ENCODE data around the gene PSMB3.
A peak's percentile ranks its signal among the peaks of the same experiment; 100 is the strongest.

The PSMB3 gene

DNA sequence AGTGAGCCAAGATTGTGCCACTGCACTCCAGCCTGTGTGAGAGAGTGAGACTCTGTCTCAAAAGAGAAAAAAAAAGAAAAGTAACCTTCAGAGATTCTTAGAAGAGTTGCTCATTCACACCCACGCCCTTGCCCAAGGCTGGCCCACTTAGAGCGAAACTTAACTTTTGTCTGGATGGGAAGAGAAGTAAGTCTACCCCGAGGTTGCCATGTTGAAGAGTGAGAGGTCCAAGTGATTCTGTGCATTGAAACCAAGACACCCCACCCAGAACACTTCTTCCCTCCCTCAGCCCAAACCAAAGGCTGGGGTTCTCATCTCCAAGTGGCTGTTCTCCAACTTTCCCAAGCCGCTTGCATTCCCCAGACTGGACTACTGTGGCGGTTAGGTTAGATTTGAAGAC is 24.8 kb upstream of the PSMB3 start:
- peak overlapping the region; percentile 76 for H3K4me3 Mint-ChIP-seq
- no peaks in the 10 kb centered on the region for H3K27me3 Mint-ChIP-seq
- peak overlapping the region; percentile 96 for H3K27ac Mint-ChIP-seq
- peaks cover 2% of the 10 kb centered on the region for H3K36me3 Mint-ChIP-seq
- no peaks in the 10 kb centered on the region for H3K9me3 Mint-ChIP-seq (ENCODE audit: low read depth)
- H3K4me1 Mint-ChIP-seq (ENCODE audit: low read depth): peaks cover 71% of the 10 kb centered on the region

DNA sequence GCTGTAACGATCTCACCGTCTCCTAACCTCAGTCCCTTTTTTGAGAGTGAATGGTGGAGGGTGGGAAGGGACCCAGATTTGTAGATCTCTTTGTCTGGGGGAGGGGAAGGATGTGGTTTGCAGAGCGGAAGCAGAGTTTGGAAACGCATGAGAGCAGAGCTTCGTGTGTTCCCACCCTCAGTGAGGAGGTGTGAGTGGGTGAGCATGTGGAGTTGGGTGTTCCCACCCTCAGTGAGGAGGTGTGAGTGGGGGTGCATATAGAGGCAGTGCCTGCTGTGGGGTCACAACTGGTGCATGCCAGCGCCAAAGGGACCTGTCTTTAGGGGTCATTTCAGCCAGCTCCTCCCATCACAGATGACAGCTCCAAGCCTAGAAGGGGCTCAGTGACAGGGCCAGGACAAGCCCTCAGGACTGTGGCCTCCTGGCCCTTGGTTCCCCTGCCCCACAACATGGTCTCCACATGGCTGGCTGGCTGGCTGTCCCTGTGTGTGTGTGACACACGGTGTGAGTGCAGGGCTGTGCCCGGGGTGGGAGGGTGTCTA is 24.2 kb upstream of the PSMB3 start:
- peak overlapping the region; percentile 96 for H3K27ac Mint-ChIP-seq
- H3K4me3 Mint-ChIP-seq: peak overlapping the region; percentile 76
- no peaks in the 10 kb centered on the region for H3K27me3 Mint-ChIP-seq
- peaks cover 2% of the 10 kb centered on the region for H3K36me3 Mint-ChIP-seq
- H3K9me3 Mint-ChIP-seq (ENCODE audit: low read depth): no peaks in the 10 kb centered on the region
- H3K4me1 Mint-ChIP-seq (ENCODE audit: low read depth): peaks cover 73% of the 10 kb centered on the region

DNA sequence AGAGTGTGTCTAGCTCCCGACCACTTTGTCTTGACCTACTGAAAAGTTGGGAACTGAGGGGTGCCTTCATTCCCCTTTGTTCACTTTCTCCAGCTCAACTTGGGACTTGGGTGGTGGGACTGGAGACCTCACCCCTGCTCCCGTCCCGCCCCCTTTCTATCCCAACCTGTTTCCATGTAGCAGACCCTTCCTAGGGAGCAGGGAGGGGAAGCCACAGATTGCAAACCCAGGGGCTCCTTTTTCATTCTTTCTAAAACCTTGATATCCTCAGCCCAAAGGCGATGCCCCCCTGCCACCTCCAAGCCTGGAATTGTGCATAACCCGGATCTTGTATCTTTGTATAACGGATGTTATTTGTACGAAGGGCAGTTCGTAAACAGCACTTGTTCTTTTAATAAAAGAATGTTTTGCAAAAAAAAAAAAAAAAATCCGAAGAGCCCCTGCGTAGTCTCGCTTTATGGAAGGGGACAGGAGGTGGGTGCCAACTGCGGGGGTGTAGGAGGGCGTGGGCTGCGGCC is 23.1 kb upstream of the PSMB3 start:
- peak overlapping the region; percentile 96 for H3K27ac Mint-ChIP-seq
- H3K4me1 Mint-ChIP-seq (ENCODE audit: low read depth): peaks cover 77% of the 10 kb centered on the region

DNA sequence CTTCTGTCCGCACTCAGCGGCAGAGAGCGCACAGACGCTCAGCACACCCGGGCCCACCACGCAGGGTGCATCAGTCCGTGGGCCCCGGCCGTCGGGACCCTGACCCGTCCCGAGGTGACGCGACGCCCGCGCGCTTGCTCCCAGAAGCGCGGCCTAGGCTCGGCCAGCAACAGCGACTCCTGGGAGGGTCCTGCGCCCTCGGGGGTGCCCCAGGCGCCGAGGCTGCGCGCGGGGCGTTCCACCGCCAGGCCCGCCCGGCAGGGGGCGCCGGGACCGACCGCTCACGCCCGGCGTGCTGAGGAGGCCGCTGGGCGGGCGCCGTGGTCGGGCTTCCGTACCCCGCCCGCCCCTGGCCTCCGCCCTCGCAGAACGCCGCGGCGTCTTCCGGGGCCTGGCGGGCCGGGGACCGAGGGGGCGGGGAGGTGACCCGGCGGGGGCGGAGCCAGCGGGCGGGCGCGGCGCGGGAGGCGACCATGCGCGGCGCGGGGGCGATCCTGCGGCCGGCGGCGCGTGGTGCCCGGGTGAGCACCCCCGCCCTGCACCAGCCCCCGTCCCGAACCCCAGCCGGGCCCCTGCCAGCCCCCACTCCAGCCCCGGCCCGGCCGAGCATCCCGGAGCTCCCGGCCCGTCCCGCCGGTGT is 22.5 kb upstream of the PSMB3 start, which contains the start of gene CISD3:
Gene CISD3, plus strand, starts transcription at position 456 of the 640 bp plus-strand sequence. Its CDS starts 18 bp downstream, at position 474.
- H3K27me3 Mint-ChIP-seq: no peaks in the 10 kb centered on the region
- peak within 1 kb of the TSS; percentile 98 for H3K4me3 Mint-ChIP-seq
- H3K4me1 Mint-ChIP-seq (ENCODE audit: low read depth): peaks cover 79% of the 10 kb centered on the region
- peak within 1 kb of the TSS; percentile 96 for H3K27ac Mint-ChIP-seq
- H3K36me3 Mint-ChIP-seq: peaks cover 2% of the 10 kb centered on the region
- H3K9me3 Mint-ChIP-seq (ENCODE audit: low read depth): no peaks in the 10 kb centered on the region

More for the DNA sequence above, 23.1 kb upstream of the PSMB3 start:
- H3K27me3 Mint-ChIP-seq: no peaks in the 10 kb centered on the region
- H3K9me3 Mint-ChIP-seq (ENCODE audit: low read depth): no peaks in the 10 kb centered on the region
- H3K36me3 Mint-ChIP-seq: peaks cover 2% of the 10 kb centered on the region
- H3K4me3 Mint-ChIP-seq: peak overlapping the region; percentile 74

DNA sequence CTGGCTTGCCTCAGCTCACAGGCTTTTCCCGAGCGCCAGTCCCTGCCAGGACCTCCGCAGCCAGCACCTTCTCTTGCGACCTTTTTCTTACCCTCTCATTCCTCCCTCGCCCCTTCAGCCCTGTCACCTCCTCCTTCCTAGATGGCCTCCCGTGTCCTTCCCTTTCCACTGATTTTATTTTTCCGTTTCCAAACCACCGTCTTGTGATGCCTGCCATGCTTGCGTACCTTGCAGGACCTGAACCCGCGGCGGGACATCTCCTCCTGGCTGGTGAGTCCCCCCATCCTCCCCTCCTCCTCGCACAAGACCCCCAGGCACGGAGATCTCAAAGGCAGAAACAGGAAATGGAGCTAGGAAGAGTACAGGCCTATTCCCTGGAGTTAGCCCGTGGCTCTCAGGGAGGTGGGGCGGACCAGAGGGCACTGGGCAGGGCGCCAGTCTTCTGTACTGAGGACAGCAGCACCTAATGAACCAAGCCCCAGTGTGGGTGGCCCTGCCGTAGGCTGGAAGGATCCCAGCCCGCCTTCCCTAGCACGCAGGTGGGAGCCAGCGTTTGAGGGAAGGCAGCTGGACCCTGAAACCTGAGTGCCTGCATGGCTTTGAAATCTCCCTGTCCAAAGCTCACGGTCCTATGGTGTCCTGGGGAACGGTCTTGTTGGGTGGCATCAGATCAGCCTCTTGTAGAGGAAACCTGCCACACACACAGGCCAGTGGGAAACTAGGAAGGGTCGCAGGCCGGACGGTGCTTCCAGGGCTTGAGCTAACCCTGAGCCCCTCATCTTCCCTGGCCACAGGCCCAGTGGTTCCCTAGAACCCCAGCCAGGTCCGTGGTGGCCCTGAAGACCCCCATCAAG is 21.8 kb upstream of the PSMB3 start:
- peak overlapping the region; percentile 98 for H3K4me3 Mint-ChIP-seq
- H3K36me3 Mint-ChIP-seq: peaks cover 2% of the 10 kb centered on the region
- H3K4me1 Mint-ChIP-seq (ENCODE audit: low read depth): peaks cover 78% of the 10 kb centered on the region
- H3K9me3 Mint-ChIP-seq (ENCODE audit: low read depth): no peaks in the 10 kb centered on the region
- no peaks in the 10 kb centered on the region for H3K27me3 Mint-ChIP-seq
- H3K27ac Mint-ChIP-seq: peak overlapping the region; percentile 94

DNA sequence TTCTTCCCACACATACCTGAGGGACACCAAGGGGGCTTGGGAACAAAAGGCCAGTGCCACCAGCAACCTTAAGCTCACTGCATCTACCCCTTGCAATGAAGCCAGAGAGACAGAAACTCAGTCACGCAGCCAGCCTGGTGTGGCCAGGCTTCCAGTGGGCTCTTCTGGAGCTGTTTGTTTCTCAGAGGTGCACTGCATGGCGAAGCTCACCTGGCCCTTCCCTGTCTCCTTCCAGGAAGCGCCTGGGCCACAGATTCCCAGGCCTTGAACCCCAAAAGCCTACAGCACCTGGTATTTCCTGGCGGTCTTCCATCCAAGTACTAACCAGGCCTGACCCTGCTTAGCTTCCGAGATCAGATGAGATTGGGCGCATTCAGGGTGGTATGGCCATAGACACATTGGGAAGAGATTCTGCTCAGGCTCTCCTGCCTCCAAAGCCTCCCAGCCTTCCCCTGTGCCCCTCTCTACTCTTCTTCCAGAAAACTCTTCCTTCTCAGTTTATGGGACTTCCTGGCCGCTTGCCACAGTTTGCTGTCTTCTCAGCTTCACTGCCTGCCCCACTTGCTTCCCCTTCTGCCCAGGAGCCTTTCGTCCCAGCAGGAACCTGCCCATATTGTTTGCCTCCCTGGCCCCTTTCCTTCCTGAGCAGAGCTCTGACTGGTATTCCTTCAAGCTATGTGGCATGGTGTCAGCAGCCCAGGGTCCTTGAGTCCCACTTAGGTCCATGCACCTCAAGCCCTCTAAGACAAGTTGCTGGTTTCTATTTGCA is 20.8 kb upstream of the PSMB3 start:
- H3K4me1 Mint-ChIP-seq (ENCODE audit: low read depth): peaks cover 73% of the 10 kb centered on the region
- H3K9me3 Mint-ChIP-seq (ENCODE audit: low read depth): no peaks in the 10 kb centered on the region

DNA sequence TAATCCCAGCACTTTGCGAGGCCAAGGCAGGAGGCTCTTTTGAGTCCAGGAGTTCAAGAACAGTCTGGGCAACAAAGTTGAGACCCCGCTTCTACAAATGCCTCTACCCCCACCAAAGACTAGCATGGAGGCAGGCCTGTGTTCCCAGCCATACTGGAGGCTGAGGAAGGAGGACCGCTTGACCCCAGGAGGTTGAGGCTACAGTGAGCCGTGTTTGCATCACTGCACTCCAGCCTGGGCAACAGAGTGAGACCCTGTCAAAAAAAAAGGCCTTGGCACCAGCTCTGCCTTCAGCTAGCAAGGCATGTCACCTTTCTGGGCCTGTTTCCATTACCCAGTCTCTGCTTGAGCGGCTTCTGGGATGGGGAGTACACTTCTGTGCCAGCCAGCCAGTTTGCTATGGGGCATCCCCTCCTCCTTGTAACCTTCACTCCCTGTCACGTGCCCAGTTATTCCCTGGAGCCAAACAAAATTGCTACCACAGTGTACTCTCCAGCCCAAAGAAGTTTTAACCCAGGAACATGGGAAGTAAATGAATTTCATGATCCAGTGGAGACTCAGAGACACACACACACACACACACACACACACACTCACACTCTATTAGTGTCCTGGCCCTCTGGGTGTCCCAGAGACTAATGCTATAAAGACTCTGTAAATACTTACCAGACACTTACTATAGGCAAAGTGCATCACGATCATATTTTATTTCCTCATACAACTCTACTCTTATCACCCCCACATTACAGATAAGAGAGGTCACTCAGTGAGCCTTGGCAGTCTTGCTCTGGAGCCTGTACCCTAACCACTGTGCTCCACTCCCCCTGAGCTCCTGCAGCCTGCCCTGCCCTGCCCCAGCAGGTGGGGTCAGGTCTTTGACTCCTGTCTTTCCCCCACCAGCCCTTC is 19.9 kb upstream of the PSMB3 start:
- Mint-ChIP-seq H3K4me1 (ENCODE audit: low read depth) (peaks cover 64% of the 10 kb centered on the region), H3K36me3 (peaks cover 2% of the 10 kb centered on the region), H3K9me3 (ENCODE audit: low read depth) (no peaks in the 10 kb centered on the region), H3K27me3 (no peaks in the 10 kb centered on the region), H3K27ac (peak overlapping the region; percentile 85), H3K4me3 (peak overlapping the region; percentile 98)

More for the DNA sequence above, 20.8 kb upstream of the PSMB3 start:
- peak overlapping the region; percentile 85 for H3K27ac Mint-ChIP-seq
- H3K36me3 Mint-ChIP-seq: peaks cover 2% of the 10 kb centered on the region
- peak overlapping the region; percentile 98 for H3K4me3 Mint-ChIP-seq
- H3K27me3 Mint-ChIP-seq: no peaks in the 10 kb centered on the region

DNA sequence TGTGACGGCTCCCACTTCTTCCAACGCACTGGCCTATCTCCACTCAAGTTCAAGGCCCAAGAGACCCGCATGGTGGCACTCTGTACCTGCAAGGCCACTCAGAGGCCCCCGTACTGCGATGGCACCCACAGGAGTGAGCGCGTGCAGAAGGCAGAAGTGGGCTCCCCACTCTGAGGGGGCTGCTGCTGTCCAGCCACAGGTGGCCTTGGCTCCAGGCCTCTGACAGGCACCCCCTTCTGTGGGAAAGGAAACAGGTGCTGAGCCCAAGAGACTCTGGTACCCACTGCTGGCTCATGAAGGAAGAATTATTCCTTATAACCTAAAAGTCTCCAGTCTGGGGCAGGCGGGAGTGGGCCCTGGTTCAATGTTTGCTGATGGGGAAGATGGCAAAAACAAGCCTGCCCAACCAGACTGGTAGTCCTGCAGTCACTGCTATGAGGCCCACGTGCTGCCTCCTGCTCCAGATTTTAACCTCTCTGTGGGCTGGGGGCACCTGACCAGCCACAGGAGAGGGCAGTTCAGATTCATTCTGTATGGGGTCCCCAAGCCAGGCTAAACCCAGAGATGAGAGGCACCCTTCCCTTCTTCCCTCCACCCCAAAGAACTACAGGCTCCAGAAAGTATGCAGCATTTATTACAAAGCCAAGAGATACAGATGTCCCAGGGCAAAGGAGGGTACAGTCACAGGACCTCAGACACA is 19.1 kb upstream of the PSMB3 start:
- no peaks in the 10 kb centered on the region for H3K36me3 Mint-ChIP-seq
- peak overlapping the region; percentile 62 for H3K4me3 Mint-ChIP-seq
- H3K4me1 Mint-ChIP-seq (ENCODE audit: low read depth): peaks cover 56% of the 10 kb centered on the region
- H3K27me3 Mint-ChIP-seq: no peaks in the 10 kb centered on the region
- peak overlapping the region; percentile 85 for H3K27ac Mint-ChIP-seq
- H3K9me3 Mint-ChIP-seq (ENCODE audit: low read depth): no peaks in the 10 kb centered on the region

DNA sequence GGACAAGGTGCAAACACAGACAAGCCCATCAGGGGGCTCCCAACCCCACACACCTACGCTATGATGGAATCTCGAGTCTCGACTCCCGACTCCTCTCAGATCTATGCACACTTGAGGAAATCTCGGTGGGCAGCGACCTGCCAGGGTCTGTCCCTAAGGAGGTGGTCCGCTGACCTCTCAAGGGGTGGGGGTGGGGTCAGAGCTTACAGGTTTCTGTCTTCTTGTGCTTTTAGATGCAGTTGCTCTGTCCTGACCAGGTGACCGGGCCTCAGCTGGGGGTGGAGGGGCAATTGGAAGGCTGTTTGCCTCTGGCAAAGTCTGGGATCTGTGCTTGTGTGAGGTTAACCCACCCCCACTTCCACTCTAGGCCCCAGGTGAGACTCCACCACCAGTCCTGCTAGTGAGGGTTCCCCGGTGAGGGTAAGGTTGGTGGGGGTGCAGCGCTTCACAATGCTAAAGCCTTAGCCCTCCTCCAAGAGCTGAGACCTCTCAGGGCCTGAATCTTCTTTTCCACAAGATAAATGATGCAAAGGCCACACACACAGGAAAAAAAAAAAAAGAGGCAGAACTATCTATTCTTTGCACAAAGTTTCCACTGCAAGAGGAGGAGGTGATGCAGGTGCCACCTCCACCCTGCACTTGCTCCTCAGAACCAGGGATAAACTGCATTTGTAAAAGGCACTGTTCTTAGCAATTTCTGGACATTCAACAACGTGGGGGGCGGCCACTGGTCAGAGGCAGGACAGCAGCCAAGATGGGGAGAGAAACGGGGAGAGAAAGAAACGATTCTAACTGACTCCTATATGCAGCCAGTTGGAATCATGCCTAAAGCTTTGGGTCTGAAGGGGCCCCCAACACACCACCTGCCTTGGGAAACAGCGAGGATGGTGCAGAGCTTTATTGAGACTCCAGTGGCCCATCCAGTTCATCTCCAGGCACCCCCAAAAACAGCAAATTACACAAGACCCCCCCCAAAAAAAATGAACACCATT is 18.3 kb upstream of the PSMB3 start:
- Mint-ChIP-seq H3K9me3 (ENCODE audit: low read depth) (no peaks in the 10 kb centered on the region), H3K27ac (peak overlapping the region; percentile 90), H3K36me3 (no peaks in the 10 kb centered on the region), H3K27me3 (no peaks in the 10 kb centered on the region), H3K4me1 (ENCODE audit: low read depth) (peaks cover 47% of the 10 kb centered on the region), H3K4me3 (peak overlapping the region; percentile 73)

DNA sequence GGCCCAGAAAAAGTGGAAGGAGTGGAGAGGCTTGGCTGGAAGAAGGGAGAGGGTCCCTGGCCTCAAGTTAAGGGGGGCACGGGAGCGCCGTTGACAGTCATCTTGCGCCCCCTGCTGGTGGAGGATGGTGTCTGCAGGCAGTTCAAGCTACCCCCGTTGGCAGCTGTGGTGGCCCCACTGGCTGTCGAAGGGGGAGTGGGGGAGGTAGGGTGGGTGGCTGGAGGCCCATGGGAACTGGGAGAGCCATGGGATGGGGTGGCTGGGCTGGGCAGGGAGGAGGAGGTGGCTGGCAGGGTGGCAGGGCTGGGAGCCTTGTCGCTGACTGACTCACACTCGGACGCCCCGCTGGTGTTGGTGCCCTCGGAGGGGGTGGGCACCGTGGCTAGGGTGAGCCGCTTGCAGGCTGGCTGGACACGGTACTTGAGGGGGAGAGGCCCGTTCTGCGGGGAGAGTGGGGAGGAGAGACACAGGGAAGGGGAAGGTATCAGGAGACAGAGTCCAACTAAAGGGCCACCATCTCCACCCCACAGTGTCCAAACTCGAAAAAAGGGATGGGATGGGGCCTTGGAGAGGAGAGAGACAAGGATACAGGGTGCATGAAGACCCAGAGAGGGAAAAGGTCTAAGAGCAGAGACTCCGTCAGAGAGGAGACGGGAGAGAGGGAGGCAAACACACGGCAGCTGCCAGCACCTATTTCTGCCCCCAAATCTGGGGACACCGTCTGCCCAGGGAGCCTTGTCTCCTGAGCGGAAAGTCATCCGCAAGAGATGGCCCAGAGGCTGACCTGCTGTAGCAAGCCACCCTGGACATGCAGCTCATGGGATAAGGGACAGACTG is 17.2 kb upstream of the PSMB3 start:
- Mint-ChIP-seq H3K27ac (peak overlapping the region; percentile 66), H3K9me3 (ENCODE audit: low read depth) (no peaks in the 10 kb centered on the region), H3K4me3 (no peak overlapping the region), H3K4me1 (ENCODE audit: low read depth) (peaks cover 43% of the 10 kb centered on the region), H3K27me3 (no peaks in the 10 kb centered on the region), H3K36me3 (no peaks in the 10 kb centered on the region)

DNA sequence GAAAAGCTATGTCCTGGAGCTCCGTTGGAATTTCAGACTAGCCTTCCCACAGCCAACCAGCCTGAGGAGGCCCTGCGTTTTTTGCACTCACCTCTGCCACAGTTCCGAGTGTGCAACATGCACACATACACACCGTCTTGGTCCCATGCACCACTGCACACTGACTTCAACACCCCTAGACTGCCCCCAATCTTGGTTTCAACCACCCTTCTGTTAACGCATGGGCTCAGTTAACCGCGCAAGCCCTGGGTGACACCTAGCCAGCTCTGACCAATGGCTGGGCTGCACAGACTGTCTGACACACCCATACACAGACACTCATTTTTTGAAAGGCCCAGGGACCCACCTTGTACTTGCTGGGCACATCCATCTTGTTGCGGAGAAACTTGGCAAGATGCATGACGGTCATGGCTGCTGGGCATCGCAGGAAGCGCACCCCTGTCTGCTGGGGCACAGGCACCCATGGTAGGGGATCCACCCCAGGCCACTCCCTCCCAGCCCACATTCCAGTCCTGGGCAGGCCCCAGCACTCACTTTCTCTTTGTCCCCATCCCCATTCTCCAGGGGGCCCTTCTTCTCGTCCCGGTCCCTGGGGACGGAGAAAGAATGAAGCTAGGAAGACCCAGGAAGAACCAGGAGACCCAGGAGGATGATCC is 14.4 kb upstream of the PSMB3 start:
- no peaks in the 10 kb centered on the region for H3K9me3 Mint-ChIP-seq (ENCODE audit: low read depth)
- no peaks in the 10 kb centered on the region for H3K36me3 Mint-ChIP-seq
- no peaks in the 10 kb centered on the region for H3K27me3 Mint-ChIP-seq
- no peak overlapping the region for H3K27ac Mint-ChIP-seq
- no peak overlapping the region for H3K4me3 Mint-ChIP-seq
- H3K4me1 Mint-ChIP-seq (ENCODE audit: low read depth): peaks cover 23% of the 10 kb centered on the region
